ENCODE results near the gene ELOVL1.
A peak's percentile ranks its signal among the peaks of the same experiment; 100 is the strongest.

Gene ELOVL1

GRCh38 chr1:43354936-43355335, 12.9 kb downstream of the ELOVL1 start:
- no peak for DNase-seq (ENCODE audit: low read depth)

- no peak for DNase-seq (ENCODE audit: low read depth)
These were observed 13.3 kb downstream of the ELOVL1 start for GRCh38 chr1:43354471-43354870.

- no peak for DNase-seq (ENCODE audit: low read depth)
These were observed 14.9 kb downstream of the ELOVL1 start for GRCh38 chr1:43352881-43353280.

- no peak for DNase-seq (ENCODE audit: low read depth)
These were observed 15.5 kb downstream of the ELOVL1 start for GRCh38 chr1:43352351-43352705.

GRCh38 chr1:43351421-43352350, 16.1 kb downstream of the ELOVL1 start:
- DNase-seq (ENCODE audit: low read depth): no peak

GRCh38 chr1:43350976-43351375, 16.8 kb downstream of the ELOVL1 start:
- DNase-seq (ENCODE audit: low read depth): no peak

GRCh38 chr1:43349594-43350306, 18.1 kb downstream of the ELOVL1 start:
- no peak for DNase-seq (ENCODE audit: low read depth)

- DNase-seq (ENCODE audit: low read depth): peak; percentile 28
These were observed 18.8 kb downstream of the ELOVL1 start for GRCh38 chr1:43348809-43349593.

GRCh38 chr1:43348343-43348808, 19.4 kb downstream of the ELOVL1 start:
- no peak for DNase-seq (ENCODE audit: low read depth)

GRCh38 chr1:43346636-43347035, 21.2 kb downstream of the ELOVL1 start:
- no peak for DNase-seq (ENCODE audit: low read depth)

GRCh38 chr1:43345120-43345519, 22.7 kb downstream of the ELOVL1 start:
- DNase-seq (ENCODE audit: low read depth): no peak

- no peak for DNase-seq (ENCODE audit: low read depth)
These were observed 23.5 kb downstream of the ELOVL1 start for GRCh38 chr1:43344267-43344850.

GRCh38 chr1:43340559-43340958, 27.3 kb downstream of the ELOVL1 start:
- DNase-seq (ENCODE audit: low read depth): no peak

GRCh38 chr1:43339584-43340232, 28.1 kb downstream of the ELOVL1 start:
- DNase-seq (ENCODE audit: low read depth): no peak

- DNase-seq (ENCODE audit: low read depth): no peak
These were observed 29.8 kb downstream of the ELOVL1 start for GRCh38 chr1:43338001-43338400.

GRCh38 chr1:43337588-43337987, 30.2 kb downstream of the ELOVL1 start, which contains the start of gene MPL:
TSS of gene MPL (plus strand) at chr1:43337818. CDS start at chr1:43337849, 31 bp downstream.
- no peak for DNase-seq (ENCODE audit: low read depth)

- DNase-seq (ENCODE audit: low read depth): no peak
These were observed 33.2 kb downstream of the ELOVL1 start for GRCh38 chr1:43334453-43335205.

- DNase-seq (ENCODE audit: low read depth): no peak
These were observed 36.1 kb downstream of the ELOVL1 start for GRCh38 chr1:43331688-43332087.

GRCh38 chr1:43329995-43330751, 37.6 kb downstream of the ELOVL1 start:
- peak; percentile 18 for DNase-seq (ENCODE audit: low read depth)

Data from stimulated activated CD8-positive, alpha-beta memory T cell treated with anti-CD3 and anti-CD28 coated beads, Interleukin-12 subunit alpha, Interleukin-12 subunit beta, amount 100 ng/mL, for 4 hours (primary cell).